Inflammatory macrophage treated with lipopolysaccharide for 4 hours (primary cell): Measurements from ENCODE around the gene TPSD1.
"Not testable (repeated sequence)": the region's sequence is repeated elsewhere in the genome, so short reads cannot be mapped to it uniquely, and the experiment has no call there.

Experiments
- DNase-seq: peaks from one replicate; pipeline ENCODE4 v3.0.0-alpha.2; 2020

The TPSD1 gene

GRCh38 chr16:1221628-1222552 is 34.0 kb upstream of the TPSD1 start:
- no peak for DNase-seq

GRCh38 chr16:1222553-1223354 is 33.1 kb upstream of the TPSD1 start:
- DNase-seq: no peak

- no peak for DNase-seq
These were observed 32.3 kb upstream of the TPSD1 start for GRCh38 chr16:1223355-1224214.

GRCh38 chr16:1224558-1224957 is 31.3 kb upstream of the TPSD1 start:
- no peak for DNase-seq

GRCh38 chr16:1225051-1225451 is 30.8 kb upstream of the TPSD1 start, which contains the start of gene TPSG1:
TSS of gene TPSG1 (minus strand) at chr16:1225268. CDS start at chr16:1225252, 16 bp downstream.
- no peak for DNase-seq

GRCh38 chr16:1225728-1226311 is 30.0 kb upstream of the TPSD1 start:
- not testable (repeated sequence) for DNase-seq

- not testable (repeated sequence) for DNase-seq
These were observed 29.2 kb upstream of the TPSD1 start for GRCh38 chr16:1226692-1227091.

GRCh38 chr16:1228227-1228626 is 27.6 kb upstream of the TPSD1 start:
- not testable (repeated sequence) for DNase-seq

GRCh38 chr16:1229476-1229875 is 26.4 kb upstream of the TPSD1 start:
- not testable (repeated sequence) for DNase-seq

- DNase-seq: not testable (repeated sequence)
These were observed 25.8 kb upstream of the TPSD1 start, which contains the start of gene TPSB2 for GRCh38 chr16:1230084-1230470. TSS of gene TPSB2 (minus strand) at chr16:1230184. CDS start at chr16:1229951, 233 bp downstream.

- DNase-seq: not testable (repeated sequence)
These were observed 25.2 kb upstream of the TPSD1 start for GRCh38 chr16:1230471-1231212.

GRCh38 chr16:1231301-1231700 is 24.6 kb upstream of the TPSD1 start:
- not testable (repeated sequence) for DNase-seq

- DNase-seq: not testable (repeated sequence)
These were observed 23.7 kb upstream of the TPSD1 start for GRCh38 chr16:1232049-1232748.

GRCh38 chr16:1236659-1237058 is 19.2 kb upstream of the TPSD1 start:
- DNase-seq: not testable (repeated sequence)

- DNase-seq: no peak
These were observed 17.9 kb upstream of the TPSD1 start for GRCh38 chr16:1237990-1238389.

GRCh38 chr16:1238909-1239308 is 17.0 kb upstream of the TPSD1 start:
- not testable (repeated sequence) for DNase-seq

- DNase-seq: not testable (repeated sequence)
These were observed 16.3 kb upstream of the TPSD1 start for GRCh38 chr16:1239575-1239974.

GRCh38 chr16:1240436-1240835 is 15.4 kb upstream of the TPSD1 start, which contains the start of gene TPSAB1:
TSS of gene TPSAB1 (plus strand) at chr16:1240705. CDS start at chr16:1240939, 234 bp downstream.
- not testable (repeated sequence) for DNase-seq

GRCh38 chr16:1241081-1241480 is 14.8 kb upstream of the TPSD1 start:
- not testable (repeated sequence) for DNase-seq

GRCh38 chr16:1243363-1243762 is 12.5 kb upstream of the TPSD1 start:
- not testable (repeated sequence) for DNase-seq
